ENCODE measurements around the gene LMBR1L.
"Not testable (repeated sequence)": the region's sequence is repeated elsewhere in the genome, so short reads cannot be mapped to it uniquely, and the experiment has no call there.

LMBR1L gene

GRCh38 chr12:49110464-49111155 lies at the start of gene LMBR1L:
TSS of gene LMBR1L (minus strand) at chr12:49110847. CDS start at chr12:49110555, 292 bp downstream.
- peak; percentile 99 for DNase-seq (ENCODE audit: low spot score)

GRCh38 chr12:49160399-49160798 lies 49.8 kb upstream of the LMBR1L start:
- no peak for DNase-seq (ENCODE audit: low spot score)

GRCh38 chr12:49154221-49154620 lies 43.6 kb upstream of the LMBR1L start:
- no peak for DNase-seq (ENCODE audit: low spot score)

GRCh38 chr12:49147384-49147783 lies 36.7 kb upstream of the LMBR1L start:
- DNase-seq (ENCODE audit: low spot score) = no peak

- DNase-seq (ENCODE audit: low spot score) = no peak
Measured at GRCh38 chr12:49146406-49146805, 35.8 kb upstream of the LMBR1L start.

- DNase-seq (ENCODE audit: low spot score) = no peak
Measured at GRCh38 chr12:49144384-49144783, 33.7 kb upstream of the LMBR1L start.

- DNase-seq (ENCODE audit: low spot score) = no peak
Measured at GRCh38 chr12:49138999-49139398, 28.4 kb upstream of the LMBR1L start.

- DNase-seq (ENCODE audit: low spot score) = no peak
Measured at GRCh38 chr12:49138587-49138986, 27.9 kb upstream of the LMBR1L start.

GRCh38 chr12:49137476-49137875 lies 26.8 kb upstream of the LMBR1L start:
- DNase-seq (ENCODE audit: low spot score) = no peak

GRCh38 chr12:49136997-49137396 lies 26.4 kb upstream of the LMBR1L start:
- not testable (repeated sequence) for DNase-seq (ENCODE audit: low spot score)

GRCh38 chr12:49133590-49133989 lies 22.9 kb upstream of the LMBR1L start:
- no peak for DNase-seq (ENCODE audit: low spot score)

- no peak for DNase-seq (ENCODE audit: low spot score)
Measured at GRCh38 chr12:49133014-49133413, 22.4 kb upstream of the LMBR1L start.

- no peak for DNase-seq (ENCODE audit: low spot score)
Measured at GRCh38 chr12:49131894-49132461, 21.3 kb upstream of the LMBR1L start.

GRCh38 chr12:49131051-49131893 lies 20.6 kb upstream of the LMBR1L start, which contains the start of gene TUBA1B:
TSS of gene TUBA1B (minus strand) at chr12:49131395. CDS start at chr12:49131300, 95 bp downstream.
- DNase-seq (ENCODE audit: low spot score) = peak; percentile 93

GRCh38 chr12:49130151-49131050 lies 19.8 kb upstream of the LMBR1L start:
- DNase-seq (ENCODE audit: low spot score) = peak; percentile 95

- DNase-seq (ENCODE audit: low spot score) = no peak
Measured at GRCh38 chr12:49129332-49130150, 18.9 kb upstream of the LMBR1L start.

GRCh38 chr12:49127971-49128370 lies 17.3 kb upstream of the LMBR1L start:
- DNase-seq (ENCODE audit: low spot score) = not testable (repeated sequence)

GRCh38 chr12:49126852-49127763 lies 16.5 kb upstream of the LMBR1L start:
- DNase-seq (ENCODE audit: low spot score) = no peak

GRCh38 chr12:49121047-49121696 lies 10.5 kb upstream of the LMBR1L start:
- DNase-seq (ENCODE audit: low spot score) = no peak
